Heart right ventricle (tissue), 16 donors: Measurements from ENCODE around the gene KIF26A. TPM values are rescaled to one million over a fixed set of nuclear protein-coding genes. Genes with fewer than 3 reads are reported as not detected.

ENCODE experiments used
- ATAC-seq, 8 donors: fragments of 200-7000 bp; cut with Tn5 transposase; one replicate each; pipeline ENCODE4 v1.9.1; 2020; ENCODE audit warnings: mild to moderate bottlenecking in 8 of 8, moderate library complexity in 8 of 8, moderate number of reproducible peaks in 1 of 8
- DNase-seq, 2 donors: peaks; one replicate each; pipeline ENCODE4 v3.0.0-alpha.2; 2020
- H3K27ac ChIP-seq, 10 donors: fragments of 200-600 bp; sonication (generic) in 2 of 10; one replicate each; pipeline versions ENCODE4 v1.5.0 to v1.8.0; 2020 to 2022; ENCODE audit warnings: mild to moderate bottlenecking in 3 of 10
- H3K27me3 ChIP-seq, 7 donors: fragments of 200-600 bp; one replicate each; pipeline ENCODE4 v1.8.0; 2021 to 2022; ENCODE audit warnings: mild to moderate bottlenecking in 2 of 7
- H3K36me3 ChIP-seq, 9 donors: fragments of 200-600 bp; sonication (generic) in 1 of 9; one replicate each; pipeline versions ENCODE4 v1.5.0 to v1.8.0; 2020 to 2022; ENCODE audit warnings: mild to moderate bottlenecking in 2 of 9
- H3K4me1 ChIP-seq, 9 donors: fragments of 200-600 bp; sonication (generic) in 1 of 9; one replicate each; pipeline versions ENCODE4 v1.5.0 to v1.8.0; 2020 to 2022; ENCODE audit warnings: mild to moderate bottlenecking in 4 of 9
- H3K4me3 ChIP-seq, 10 donors: fragments of 200-600 bp; sonication (generic) in 2 of 10; one replicate each; pipeline versions ENCODE4 v1.5.0 to v1.8.0; 2020 to 2022; ENCODE audit warnings: mild to moderate bottlenecking in 7 of 10, moderate library complexity in 2 of 10
- H3K9me3 ChIP-seq, 11 donors: fragments of 200-600 bp in 10 of 11; sonication (generic) in 2 of 11; one replicate each; pipeline versions ENCODE4 v1.5.0 to v1.8.0; 2013 to 2022; ENCODE audit warnings: mild to moderate bottlenecking in 2 of 11, control low read depth in 1 of 11, moderate library complexity in 1 of 11
- CTCF ChIP-seq, 9 donors: fragments of 200-600 bp; sonication (generic) in 2 of 9; IDR thresholded peaks; one replicate each; pipeline versions ENCODE4 v1.5.0 to v1.8.0; 2021 to 2022; ENCODE audit warnings: antibody characterized with exemption in 9 of 9, mild to moderate bottlenecking in 5 of 9, moderate library complexity in 1 of 9
- WGBS, 2 donors: extraction: QIAGEN DNeasy Blood & Tissue Kit; methylation state at CpG; one replicate each; pipeline ENCODE4 v1.1.7; 2013; ENCODE audit warnings: inconsistent platforms in 1 of 2; 5-methylcytosine and 5-hydroxymethylcytosine counted together
- intact Hi-C, 10 donors: fragments of 100-400 bp; cut with DNase I; formaldehyde crosslinking; loops; one replicate each; pipeline versions ENCODE4 v1.11.1 to v1.14.2; 2022
- polyA plus RNA-seq, 2 donors: library from polyadenylated mRNA; stranded (reverse); fragments of 200-250 nt; gene quantifications; one replicate each; pipeline ENCODE4 v1.2.3, GENCODE V29; 2013
- total RNA-seq, 10 donors: library from RNA; stranded (reverse); fragmentation: NEBNext Ultra II Directional in 3 of 10; extraction: Animal tissue kit (Norgen Biotek cat#: 25700) in 3 of 10; gene quantifications; one replicate each; pipeline versions ENCODE4 v1.2.1 to v1.2.4, GENCODE V29; 2021 to 2023
- donor health status: Arrhythmogenic right ventricular cardiomyopathy.
- donor health status: ischemic (EF 13 %, LVEDD 7.1; RV severe dilation, severe dysfunction).
- donor health status: healthy with polysubstance abuse.
- donor health status: DM: no; HTN: yes; CAD: no.
- donor health status: DM: no; HTN: no; CAD: no.
- donor health status: ischemic (EF 25% LVEDD 6.9; RV normal size, moderate dysfunction).
- donor health status: ischemic (EF 25% LVEDD 5.7; RV mildly dilated, moderate dysfunction).
- donor health status: healthy.
- donor health status: DM: yes; HTN: yes; CAD: no.
- donor health status: Ischemic cardiomyopathy.
- donor health status: ischemic (EF 35%, LVEDD 5.7; RV mildly dilated, moderate dysfunction).
- donor health status: nonischemic (EF 11% LVEDD 7.7; RV severe dilation, severe dysfunction).
- donor health status: DM: yes; HTN: yes; CAD: no.
- donor health status: PGD.
- donor health status: ischemic (EF 29% LVEDD 5.4; RV normal size, mild dysfunction).
- donor health status: nonischemic (EF 23%, LVEDD 6.1; RV moderate dilation, normal function).

Gene KIF26A
- total and polyA plus RNA-seq, 12 donors: 4.1 to 12.2 (median 6.6) TPM

- no peak for DNase-seq
- Histone ChIP-seq H3K4me3 (no peak overlapping the region), H3K36me3 (no peaks in the 10 kb centered on the region), H3K4me1 (no peaks in the 10 kb centered on the region), H3K27ac (no peak overlapping the region), H3K9me3 (no peaks in the 10 kb centered on the region), H3K27me3 (peaks cover 0 to 10% (median 0%) of the 10 kb centered on the region in 7 donors)
- TF ChIP-seq CTCF (IDR thresholded peaks at IDR 0.05): no peak
- 39 to 41% methylated on average over 17 of the region's 17 CpGs for WGBS, 2 donors
- intact Hi-C loops: no loop called here
- no peak for ATAC-seq
These were observed 57.5 kb downstream of the KIF26A start for GRCh38 chr14:104195878-104196277.

- WGBS, 2 donors: 61 to 69% methylated on average over 14 of the region's 14 CpGs
- Histone ChIP-seq H3K9me3 (no peaks in the 10 kb centered on the region), H3K36me3 (no peaks in the 10 kb centered on the region), H3K4me3 (no peak overlapping the region), H3K4me1 (no peaks in the 10 kb centered on the region), H3K27ac (no peak overlapping the region), H3K27me3 (peaks cover 0 to 15% (median 0%) of the 10 kb centered on the region in 7 donors)
- intact Hi-C loops: no loop called here
- DNase-seq: no peak
- no peak for ATAC-seq
- no peak for TF ChIP-seq CTCF (IDR thresholded peaks at IDR 0.05)
These were observed 58.2 kb downstream of the KIF26A start for GRCh38 chr14:104196461-104197140.

- H3K4me3 ChIP-seq: no peak overlapping the region
- 94 to 97% methylated on average over 5 of the region's 5 CpGs for WGBS, 2 donors
- no peak for TF ChIP-seq CTCF (IDR thresholded peaks at IDR 0.05)
- intact Hi-C loops: no loop called here
- ATAC-seq: no peak
- H3K9me3 ChIP-seq: no peaks in the 10 kb centered on the region
- H3K27me3 ChIP-seq: peaks cover 0 to 23% (median 0%) of the 10 kb centered on the region in 7 donors
- DNase-seq: no peak
- H3K4me1 ChIP-seq: no peaks in the 10 kb centered on the region
- H3K36me3 ChIP-seq: no peaks in the 10 kb centered on the region
- H3K27ac ChIP-seq: no peak overlapping the region
These were observed 59.3 kb downstream of the KIF26A start for GRCh38 chr14:104197449-104198247.

- no peaks in the 10 kb centered on the region for H3K36me3 ChIP-seq
- ATAC-seq (no peak), DNase-seq (no peak)
- no peaks in the 10 kb centered on the region for H3K4me1 ChIP-seq
- H3K27ac ChIP-seq: no peak overlapping the region
- H3K9me3 ChIP-seq: no peaks in the 10 kb centered on the region
- WGBS, 2 donors: 82 to 87% methylated on average over 23 of the region's 23 CpGs
- H3K4me3 ChIP-seq: no peak overlapping the region
- H3K27me3 ChIP-seq: peaks cover 0 to 22% (median 0%) of the 10 kb centered on the region in 7 donors
- intact Hi-C loops: no loop called here
- TF ChIP-seq CTCF (IDR thresholded peaks at IDR 0.05): no peak
These were observed 61.0 kb downstream of the KIF26A start for GRCh38 chr14:104199266-104199895.
